Osteoblast (primary cell): ENCODE measurements around the gene PATJ. TPM values are rescaled to one million over a fixed set of nuclear protein-coding genes. Genes with fewer than 3 reads are reported as not detected.

Source experiments
- DNase-seq: peaks from one replicate; pipeline ENCODE4 v3.0.0; 2011; ENCODE audit warnings: low spot score, mixed read lengths; ENCODE audit not compliant: insufficient read length; ENCODE audit errors: missing footprints
- H2AFZ ChIP-seq: 2 replicates; pipeline ENCODE4 v1.6.0; 2011; ENCODE audit warnings: mild to moderate bottlenecking, low read length
- H3K27ac ChIP-seq: 2 replicates; pipeline ENCODE4 v1.5.1; 2011; ENCODE audit warnings: mild to moderate bottlenecking, low read depth, low read length, moderate library complexity
- H3K27me3 ChIP-seq: 2 replicates; pipeline ENCODE4 v1.6.0; 2012; ENCODE audit warnings: mild to moderate bottlenecking, control low read depth, inconsistent platforms, low read length, moderate library complexity; ENCODE audit not compliant: insufficient read depth
- H3K36me3 ChIP-seq: 2 replicates; pipeline ENCODE4 v1.5.1; 2011; ENCODE audit warnings: mild to moderate bottlenecking, low read length, control low read depth, moderate library complexity; ENCODE audit not compliant: insufficient read depth
- H3K4me1 ChIP-seq: 2 replicates; pipeline ENCODE4 v1.5.1; 2011; ENCODE audit warnings: mild to moderate bottlenecking, low read length, control low read depth, moderate library complexity; ENCODE audit not compliant: insufficient read depth
- H3K4me2 ChIP-seq: 2 replicates; pipeline ENCODE4 v1.6.0; 2011; ENCODE audit warnings: mild to moderate bottlenecking, low read length; ENCODE audit not compliant: insufficient read depth
- H3K4me3 ChIP-seq: fragments of 200-600 bp; sonication (generic); 3 replicates; pipeline ENCODE4 v1.5.1; 2012; ENCODE audit warnings: mild to moderate bottlenecking, low read length, inconsistent platforms; ENCODE audit not compliant: insufficient read depth
- H3K79me2 ChIP-seq: 2 replicates; pipeline ENCODE4 v1.6.0; 2012; ENCODE audit warnings: mild to moderate bottlenecking, low read length, control low read depth, inconsistent platforms; ENCODE audit not compliant: insufficient read depth
- H3K9me3 ChIP-seq: 2 replicates; pipeline ENCODE4 v1.5.1; 2011; ENCODE audit warnings: low read depth, low read length, control low read depth
- H4K20me1 ChIP-seq: 2 replicates; pipeline ENCODE4 v1.6.0; 2012; ENCODE audit warnings: mild to moderate bottlenecking, low read length, control low read depth; ENCODE audit not compliant: insufficient read depth
- total RNA-seq: library from RNA; depleted of rRNA; stranded (reverse); fragments of >200 nt; gene quantifications from 2 replicates; pipeline ENCODE4 v1.2.3, GENCODE V29; 2012
- TF ChIP-seq, protein P1 (sequence below): IDR thresholded peaks from 2 replicates; pipeline ENCODE4 v1.5.1; 2011; ENCODE audit warnings: mild to moderate bottlenecking, low read depth, low read length, moderate library complexity; ENCODE audit errors: extremely low read depth

Gene PATJ
- total RNA-seq, 1 donor: 10.1 TPM

DNA sequence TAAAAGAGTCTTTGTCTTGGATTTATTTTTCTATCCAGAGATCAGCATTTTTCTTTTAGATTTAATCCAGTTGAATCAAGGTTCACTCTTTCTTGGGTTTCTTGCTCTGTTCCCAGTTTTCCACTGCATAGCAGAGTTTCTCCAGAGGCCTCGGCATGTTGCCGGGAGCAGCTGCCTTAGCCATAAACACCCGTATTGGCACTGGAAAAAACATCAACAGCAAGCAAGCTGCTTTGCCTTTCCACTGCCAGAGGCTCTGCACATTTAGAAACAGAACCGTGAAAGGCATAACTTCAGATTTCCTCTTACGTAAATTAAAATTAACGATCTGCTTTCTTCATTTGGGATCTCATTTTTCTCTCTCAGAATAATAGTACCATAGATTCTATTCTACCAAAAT, 270.6 kb downstream of the PATJ start:
- Histone ChIP-seq H3K4me1 (no peaks in the 10 kb centered on the region), H3K36me3 (no peaks in the 10 kb centered on the region), H2AFZ (no peak overlapping the region), H3K4me3 (no peak overlapping the region), H3K9me3 (no peaks in the 10 kb centered on the region), H3K27ac (no peak overlapping the region), H3K79me2 (no peaks in the 10 kb centered on the region), H3K4me2 (no peak overlapping the region), H3K27me3 (no peaks in the 10 kb centered on the region), H4K20me1 (no peaks in the 10 kb centered on the region)
- TF ChIP-seq, protein P1, sequence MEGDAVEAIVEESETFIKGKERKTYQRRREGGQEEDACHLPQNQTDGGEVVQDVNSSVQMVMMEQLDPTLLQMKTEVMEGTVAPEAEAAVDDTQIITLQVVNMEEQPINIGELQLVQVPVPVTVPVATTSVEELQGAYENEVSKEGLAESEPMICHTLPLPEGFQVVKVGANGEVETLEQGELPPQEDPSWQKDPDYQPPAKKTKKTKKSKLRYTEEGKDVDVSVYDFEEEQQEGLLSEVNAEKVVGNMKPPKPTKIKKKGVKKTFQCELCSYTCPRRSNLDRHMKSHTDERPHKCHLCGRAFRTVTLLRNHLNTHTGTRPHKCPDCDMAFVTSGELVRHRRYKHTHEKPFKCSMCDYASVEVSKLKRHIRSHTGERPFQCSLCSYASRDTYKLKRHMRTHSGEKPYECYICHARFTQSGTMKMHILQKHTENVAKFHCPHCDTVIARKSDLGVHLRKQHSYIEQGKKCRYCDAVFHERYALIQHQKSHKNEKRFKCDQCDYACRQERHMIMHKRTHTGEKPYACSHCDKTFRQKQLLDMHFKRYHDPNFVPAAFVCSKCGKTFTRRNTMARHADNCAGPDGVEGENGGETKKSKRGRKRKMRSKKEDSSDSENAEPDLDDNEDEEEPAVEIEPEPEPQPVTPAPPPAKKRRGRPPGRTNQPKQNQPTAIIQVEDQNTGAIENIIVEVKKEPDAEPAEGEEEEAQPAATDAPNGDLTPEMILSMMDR: no peak
- no peak for DNase-seq

DNA sequence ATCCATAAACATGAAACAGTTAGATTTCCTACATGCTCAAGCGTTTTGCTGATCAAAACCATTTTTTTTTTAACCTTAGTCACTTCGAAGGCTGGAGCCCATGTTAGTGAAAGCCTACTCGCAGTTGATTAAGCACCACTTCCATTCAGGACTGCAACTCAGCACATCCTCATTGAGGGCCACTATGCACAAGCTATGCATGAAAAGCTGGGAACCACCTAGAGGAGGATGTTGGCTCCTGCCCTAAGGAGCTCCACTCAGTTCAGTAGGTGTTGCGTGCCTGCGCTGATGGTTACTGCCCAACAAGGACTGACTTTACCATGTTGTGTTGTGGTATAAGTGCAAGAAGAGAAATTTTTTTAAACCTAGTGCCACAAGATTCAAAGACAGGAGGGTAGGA, 271.0 kb downstream of the PATJ start:
- TF ChIP-seq, protein P1: no peak
- H3K4me2 ChIP-seq: no peak overlapping the region

GRCh38 chr1:62022382-62022983, 280.2 kb downstream of the PATJ start:
- Histone ChIP-seq H3K79me2 (no peaks in the 10 kb centered on the region), H3K4me3 (no peak overlapping the region), H3K9me3 (no peaks in the 10 kb centered on the region), H3K27ac (no peak overlapping the region), H4K20me1 (no peaks in the 10 kb centered on the region), H3K4me2 (no peak overlapping the region), H2AFZ (no peak overlapping the region), H3K27me3 (no peaks in the 10 kb centered on the region), H3K36me3 (no peaks in the 10 kb centered on the region), H3K4me1 (no peaks in the 10 kb centered on the region)
- TF ChIP-seq, protein P1: no peak
- DNase-seq: no peak

More for the DNA sequence above, 271.0 kb downstream of the PATJ start:
- no peak overlapping the region for H2AFZ ChIP-seq
- H3K4me1 ChIP-seq: no peaks in the 10 kb centered on the region
- no peaks in the 10 kb centered on the region for H4K20me1 ChIP-seq
- H3K36me3 ChIP-seq: no peaks in the 10 kb centered on the region
- no peak overlapping the region for H3K4me3 ChIP-seq
- no peaks in the 10 kb centered on the region for H3K79me2 ChIP-seq
- DNase-seq: peak; percentile 23
- no peaks in the 10 kb centered on the region for H3K9me3 ChIP-seq
- H3K27ac ChIP-seq: no peak overlapping the region
- H3K27me3 ChIP-seq: no peaks in the 10 kb centered on the region

DNA sequence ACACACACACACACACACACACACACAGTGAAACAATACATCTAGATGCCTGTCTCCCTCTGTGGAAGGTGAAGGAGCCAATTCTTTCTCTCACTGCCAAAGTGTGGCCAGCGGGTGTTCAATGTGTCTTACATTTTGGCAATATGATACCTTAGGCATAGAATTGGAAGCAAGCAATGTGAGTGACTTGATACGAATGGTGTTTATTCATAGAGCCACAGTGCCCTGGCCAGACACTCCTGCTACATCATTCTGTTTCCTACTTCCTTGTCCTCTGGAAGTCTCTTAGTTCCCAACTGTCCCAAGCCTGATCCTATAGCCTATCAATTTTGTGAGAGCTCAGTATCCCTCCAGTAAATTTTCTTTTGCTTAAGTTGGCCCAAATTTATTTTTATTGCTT, 282.4 kb downstream of the PATJ start:
- TF ChIP-seq, protein P1: no peak
- H3K36me3 ChIP-seq: no peaks in the 10 kb centered on the region
- no peaks in the 10 kb centered on the region for H4K20me1 ChIP-seq
- H3K4me3 ChIP-seq: no peak overlapping the region
- no peaks in the 10 kb centered on the region for H3K4me1 ChIP-seq
- H3K79me2 ChIP-seq: no peaks in the 10 kb centered on the region
- no peaks in the 10 kb centered on the region for H3K9me3 ChIP-seq
- H3K27me3 ChIP-seq: no peaks in the 10 kb centered on the region
- no peak overlapping the region for H3K4me2 ChIP-seq
- H3K27ac ChIP-seq: no peak overlapping the region
- DNase-seq: no peak
- no peak overlapping the region for H2AFZ ChIP-seq
